Stimulated activated CD8-positive, alpha-beta memory T cell treated with anti-CD3 and anti-CD28 coated beads, Interleukin-7, amount 100 ng/mL, for 4 hours (primary cell): ENCODE measurements around the gene TYMP.
A peak's percentile ranks its signal among the peaks of the same experiment; 100 is the strongest.

Experiments
- DNase-seq, 2 donors: peaks; one replicate each; pipeline ENCODE4 v3.0.0-alpha.2; 2020; ENCODE audit warnings: low read depth in 2 of 2

TYMP gene

GRCh38 chr22:50529897-50530579, at the start of gene TYMP:
TYMP (minus strand) TSS chr22:50530012; CDS start chr22:50529709, 303 bp downstream.
- peak; percentile 39 to 70 for DNase-seq

GRCh38 chr22:50578776-50579310, 49.0 kb upstream of the TYMP start:
- no peak for DNase-seq

GRCh38 chr22:50577987-50578775, 48.4 kb upstream of the TYMP start, which contains the start of gene CPT1B:
CPT1B (minus strand) TSS chr22:50578427; CDS start chr22:50577915, 512 bp downstream.
- DNase-seq, result no peak

- DNase-seq, result no peak
Observed at GRCh38 chr22:50577697-50577986, 47.8 kb upstream of the TYMP start.

GRCh38 chr22:50576806-50577696, 47.2 kb upstream of the TYMP start:
- no peak for DNase-seq

GRCh38 chr22:50576070-50576469, 46.3 kb upstream of the TYMP start:
- no peak for DNase-seq

GRCh38 chr22:50575426-50575941, 45.7 kb upstream of the TYMP start:
- DNase-seq, result no peak

- DNase-seq, result no peak
Observed at GRCh38 chr22:50574383-50574755, 44.6 kb upstream of the TYMP start.

- DNase-seq, result no peak
Observed at GRCh38 chr22:50573491-50574382, 43.9 kb upstream of the TYMP start.

- no peak for DNase-seq
Observed at GRCh38 chr22:50572965-50573364, 43.2 kb upstream of the TYMP start.

- DNase-seq, result no peak
Observed at GRCh38 chr22:50571264-50572175, 41.7 kb upstream of the TYMP start.

GRCh38 chr22:50570861-50571260, 41.0 kb upstream of the TYMP start:
- no peak for DNase-seq

GRCh38 chr22:50569896-50570535, 40.2 kb upstream of the TYMP start:
- no peak for DNase-seq

- no peak for DNase-seq
Observed at GRCh38 chr22:50569041-50569459, 39.2 kb upstream of the TYMP start.

GRCh38 chr22:50568626-50569025, 38.8 kb upstream of the TYMP start:
- DNase-seq, result no peak

GRCh38 chr22:50567721-50568252, 38.0 kb upstream of the TYMP start:
- no peak for DNase-seq

- DNase-seq, result no peak
Observed at GRCh38 chr22:50564289-50564688, 34.5 kb upstream of the TYMP start.

GRCh38 chr22:50563413-50564160, 33.8 kb upstream of the TYMP start:
- no peak for DNase-seq
